Measurements from ENCODE around the gene OBSCN.

Gene OBSCN

DNA sequence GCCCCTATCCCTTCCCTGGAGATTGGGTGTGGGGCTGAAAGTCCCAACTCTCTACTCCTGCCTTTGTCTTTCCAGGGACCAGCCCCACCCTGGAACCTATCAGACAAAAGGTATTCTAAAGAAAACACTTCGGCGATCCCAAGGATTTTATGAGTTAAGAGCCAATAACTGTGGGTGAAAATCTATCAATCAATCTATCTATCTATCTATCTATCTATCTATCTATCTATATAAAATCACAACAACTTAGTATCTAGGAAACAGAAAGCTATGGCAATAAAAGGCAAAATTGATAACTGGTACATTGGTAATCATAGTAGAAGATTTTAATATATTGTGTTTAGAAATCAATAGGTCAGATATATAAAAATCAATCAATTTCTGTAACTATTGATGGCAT is 175.9 kb downstream of the OBSCN start:
- DNase-seq (ENCODE audit: low read depth), result no peak

DNA sequence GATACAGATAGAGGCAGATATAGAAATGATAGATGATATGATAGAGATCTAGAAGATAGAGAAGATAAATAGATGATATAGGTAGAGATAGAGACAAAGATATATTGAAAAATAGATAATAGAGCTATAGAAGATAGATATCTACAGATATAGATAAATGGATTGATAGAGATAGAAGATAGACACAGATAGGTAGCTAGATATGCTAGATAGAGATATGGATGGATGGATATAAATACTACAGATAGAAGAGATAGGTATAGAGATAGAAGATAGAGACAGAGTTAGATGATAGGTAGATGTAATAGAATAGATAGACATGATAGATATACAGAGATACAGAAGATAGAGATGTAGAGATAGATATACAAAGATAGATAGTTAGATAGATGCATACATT is 177.4 kb downstream of the OBSCN start:
- no peak for DNase-seq (ENCODE audit: low read depth)

DNA sequence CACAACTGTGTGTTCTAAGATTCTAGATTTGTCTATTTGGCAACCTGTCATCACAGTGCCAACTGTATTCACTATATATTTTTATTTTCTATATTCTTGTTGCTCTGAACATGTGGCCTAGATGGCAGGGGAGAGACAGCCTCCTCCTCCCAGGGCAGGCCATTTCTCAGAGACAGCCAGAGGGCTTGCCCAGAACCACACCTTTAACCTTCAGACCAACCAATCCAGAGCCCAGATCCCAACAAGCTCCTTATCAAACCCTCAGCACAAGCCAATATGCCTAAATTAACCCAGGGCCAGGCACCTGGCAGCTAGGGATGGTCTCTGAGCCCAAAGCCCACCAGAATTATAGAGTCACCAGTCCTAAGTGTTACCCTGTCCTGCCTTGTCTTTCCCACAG is 179.5 kb downstream of the OBSCN start:
- no peak for DNase-seq (ENCODE audit: low read depth)

DNA sequence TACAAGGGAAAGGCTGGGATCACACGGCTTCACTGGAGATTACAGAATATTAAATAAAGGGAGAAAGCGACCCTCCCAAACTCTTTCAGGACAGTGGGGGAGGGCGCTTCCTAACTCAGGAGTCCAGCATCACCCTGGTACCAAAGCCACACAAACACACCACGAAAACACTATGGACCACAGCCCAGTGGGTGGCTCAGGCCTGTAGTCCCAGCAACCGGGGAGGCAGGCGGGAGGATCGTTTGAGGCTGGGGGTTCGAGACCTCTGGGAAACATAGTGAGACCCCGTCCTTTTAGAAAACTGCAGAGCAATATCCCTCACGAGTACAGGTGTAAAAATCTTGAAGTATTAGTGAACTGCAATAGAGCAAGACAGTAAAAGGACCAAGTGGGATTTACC is 182.8 kb downstream of the OBSCN start:
- DNase-seq (ENCODE audit: low read depth), result no peak

DNA sequence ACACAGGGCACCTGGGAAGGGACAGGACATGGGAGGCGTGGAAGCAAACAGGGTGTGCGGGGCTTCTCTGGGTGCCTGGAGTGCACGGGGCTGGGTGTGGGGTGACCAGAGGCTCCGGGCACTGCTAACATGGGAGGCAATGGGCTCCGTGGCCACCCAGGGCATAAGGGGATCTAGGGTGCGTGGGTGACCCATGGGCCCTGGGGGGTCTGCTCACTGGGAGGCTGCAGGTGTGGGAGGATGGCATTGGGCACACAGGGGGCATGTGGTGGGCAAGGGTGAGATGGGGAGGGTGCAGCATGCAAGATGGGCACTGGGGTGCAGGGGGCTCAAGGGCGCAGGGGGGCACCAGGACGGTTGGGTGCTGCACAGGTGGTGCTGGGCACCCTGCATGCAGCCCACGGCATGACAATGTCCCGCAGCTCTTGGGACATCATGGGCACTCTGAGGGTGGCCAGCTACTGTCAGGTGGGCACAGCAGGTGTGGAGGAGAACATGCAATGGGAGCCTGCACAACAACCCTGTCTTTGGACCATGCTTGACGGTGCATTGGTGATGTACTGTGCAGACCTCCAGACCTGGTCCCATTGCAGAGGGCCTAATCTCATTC is 183.7 kb downstream of the OBSCN start:
- DNase-seq (ENCODE audit: low read depth), result no peak

DNA sequence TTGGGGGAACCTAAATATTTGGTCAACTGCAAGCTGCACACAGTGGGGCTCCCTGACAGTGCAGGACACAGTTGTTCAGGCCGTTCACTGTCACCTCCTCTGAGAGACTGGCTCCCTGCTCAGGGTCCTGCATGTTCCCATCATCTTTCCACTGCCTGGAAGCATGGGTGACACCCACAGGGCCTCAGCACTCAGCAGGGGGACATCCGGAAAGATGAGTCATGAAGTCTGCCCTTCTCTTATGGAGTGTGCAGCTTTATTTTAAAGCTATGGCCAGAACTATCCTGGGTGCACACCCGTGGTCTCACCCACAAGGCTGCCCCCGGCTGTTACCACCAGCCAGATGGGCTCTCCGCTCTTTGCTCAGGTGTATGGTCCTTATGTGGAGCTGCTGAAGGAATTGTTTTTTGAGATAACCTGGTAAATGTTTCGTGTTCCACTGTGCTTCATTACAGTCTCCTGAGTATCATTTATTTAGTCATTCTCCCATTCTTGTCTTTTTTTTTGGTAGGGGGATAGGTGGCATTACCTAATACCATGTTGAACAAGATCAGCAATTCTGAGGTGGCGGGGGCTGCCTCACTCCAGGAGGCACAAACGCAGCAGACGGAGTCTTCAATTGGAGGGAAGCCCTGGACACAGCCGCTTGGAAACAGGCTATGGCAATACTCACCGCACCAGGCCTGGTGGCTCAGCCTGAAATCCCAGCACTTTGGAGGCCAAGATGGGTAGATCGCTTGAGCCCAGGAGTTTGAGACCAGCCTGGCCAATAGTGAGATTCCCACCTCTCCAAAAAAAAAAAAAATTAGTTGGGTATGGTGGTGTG is 184.5 kb downstream of the OBSCN start:
- no peak for DNase-seq (ENCODE audit: low read depth)

DNA sequence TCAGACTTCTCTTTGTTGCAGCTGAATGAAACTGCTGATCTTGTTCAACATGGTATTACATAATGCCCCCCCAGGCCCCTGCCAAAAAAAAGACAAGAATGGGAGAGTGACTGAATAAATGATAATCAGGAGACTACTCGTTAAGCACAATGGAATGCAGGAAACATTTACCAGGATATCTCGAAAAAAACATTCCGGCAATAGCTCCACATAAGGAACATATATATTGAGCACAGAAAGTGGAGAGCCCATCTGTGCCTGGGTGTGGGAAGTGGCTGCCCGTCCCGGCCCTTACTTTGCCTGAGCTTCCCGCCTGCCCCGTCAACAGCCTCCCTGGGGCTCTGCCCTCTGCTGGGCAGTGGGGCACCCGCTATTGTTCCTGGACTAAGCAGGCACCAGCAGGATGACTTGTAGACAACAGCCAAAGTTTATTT is 185.4 kb downstream of the OBSCN start:
- no peak for DNase-seq (ENCODE audit: low read depth)

DNA sequence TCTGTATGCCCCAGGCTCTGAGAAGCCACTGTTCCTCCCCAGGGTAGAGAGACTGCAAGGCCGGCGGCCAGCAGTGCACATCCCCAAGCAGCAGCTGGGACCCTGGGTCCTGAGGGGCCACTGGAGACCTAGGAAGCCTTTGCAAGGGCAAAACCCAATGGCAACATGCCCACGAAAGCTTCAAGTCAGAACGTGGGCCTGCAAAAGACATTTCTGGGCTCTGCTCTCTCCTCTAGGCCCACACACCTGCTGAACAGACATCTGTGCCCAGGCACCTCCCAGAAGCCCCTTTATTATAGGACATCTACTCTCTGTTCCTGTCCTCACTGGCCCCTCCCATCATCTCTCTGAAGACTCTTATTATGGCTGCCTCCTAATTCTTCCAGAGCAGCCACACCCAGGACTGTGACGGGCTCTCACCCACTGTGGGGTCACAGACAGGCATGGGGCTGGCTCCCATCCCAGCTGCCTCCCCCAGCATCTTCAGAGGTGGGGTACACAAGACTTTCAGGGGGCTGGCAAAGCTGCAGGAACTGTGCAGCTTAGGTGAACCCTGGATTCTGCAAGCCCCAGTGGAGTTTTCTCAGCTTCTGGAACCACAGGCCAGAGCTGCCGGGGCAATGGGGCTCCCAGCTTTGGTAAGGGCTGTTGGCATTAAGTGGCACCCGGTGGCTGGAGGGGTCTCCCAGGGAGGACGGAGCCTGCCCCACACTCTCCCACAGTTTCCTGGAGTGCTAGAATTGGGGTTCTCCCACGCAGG is 186.1 kb downstream of the OBSCN start:
- DNase-seq (ENCODE audit: low read depth), result no peak

DNA sequence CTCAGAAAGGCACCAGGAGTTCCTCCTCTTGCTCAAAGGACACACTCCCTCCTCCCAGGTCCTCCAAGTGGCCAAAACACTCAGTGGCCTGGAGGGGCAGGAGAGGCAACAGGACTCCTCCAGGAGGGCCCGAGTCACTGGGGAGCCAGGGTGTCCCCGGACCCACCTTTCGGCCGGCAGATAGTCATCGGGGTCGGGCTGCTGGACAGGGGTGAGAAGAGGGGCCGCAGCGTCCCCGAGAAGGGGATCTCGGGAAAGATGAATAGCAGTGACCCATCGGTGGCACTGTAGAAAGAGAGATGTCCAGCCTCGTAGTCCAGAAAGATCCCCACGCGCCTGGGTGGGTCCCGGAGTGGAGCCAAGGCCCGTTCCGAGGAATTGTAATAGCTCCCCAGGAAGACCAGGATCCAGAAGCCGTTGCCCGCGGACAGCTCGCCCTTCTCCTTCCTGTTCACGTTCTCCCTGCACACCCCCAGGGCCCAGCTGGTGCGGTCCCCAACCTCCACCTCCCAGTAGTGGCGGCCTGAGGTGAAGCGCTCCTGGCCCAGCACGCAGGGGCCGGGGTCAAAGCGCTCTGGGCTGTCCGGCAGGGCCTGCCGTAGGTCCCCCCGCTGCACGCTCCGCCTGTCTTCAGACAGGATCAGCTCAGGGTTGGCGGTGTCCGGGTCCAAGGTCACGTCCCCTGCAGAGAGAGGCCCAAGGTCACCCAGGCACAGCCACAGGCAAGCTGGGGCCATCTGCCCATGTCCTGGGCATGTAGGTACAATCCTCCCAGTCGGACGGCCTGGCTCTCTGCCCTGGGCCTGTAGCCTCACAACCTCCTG is 186.9 kb downstream of the OBSCN start:
- DNase-seq (ENCODE audit: low read depth), result no peak

DNA sequence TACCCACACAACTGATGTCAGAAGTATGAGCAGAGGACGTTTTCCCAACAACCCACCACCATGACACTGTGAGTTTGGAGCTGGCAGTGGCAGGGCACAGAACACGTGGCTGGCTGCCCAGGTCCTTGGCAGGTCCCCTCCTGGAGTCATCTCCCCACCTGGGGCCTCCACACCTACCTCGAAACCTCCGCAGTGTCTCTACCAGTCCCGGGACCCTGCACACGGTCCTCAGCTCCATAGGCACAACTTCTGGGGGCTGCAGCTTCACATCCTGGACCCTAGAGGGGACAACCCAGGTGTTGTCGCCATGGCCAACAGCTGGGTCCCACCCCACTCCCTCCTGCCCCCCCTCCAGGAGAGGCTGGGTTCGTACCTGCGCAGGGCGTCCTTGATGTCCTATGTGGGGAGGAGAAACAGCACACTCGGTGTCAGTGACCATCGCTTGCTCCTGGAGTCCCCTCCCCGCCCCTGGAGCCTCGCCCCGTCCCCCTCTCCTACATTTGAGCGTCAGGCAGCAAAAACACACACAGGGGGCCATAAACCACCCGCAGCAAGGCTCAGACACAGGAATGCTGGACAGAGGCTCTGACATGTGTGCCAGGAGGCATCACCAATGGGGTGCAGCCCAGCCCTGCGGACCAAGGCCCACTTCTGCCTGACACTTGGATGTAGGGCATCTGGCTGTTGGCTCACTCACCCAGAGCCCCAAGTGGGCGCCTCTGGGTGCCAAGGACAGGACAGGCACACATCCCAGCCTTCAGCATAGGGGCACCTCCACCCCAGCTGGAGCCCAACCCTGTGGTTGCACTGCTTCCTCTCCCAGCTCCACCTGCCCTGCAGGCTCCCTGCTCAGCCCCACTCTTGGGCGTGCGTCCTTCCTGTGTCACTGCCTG is 189.2 kb downstream of the OBSCN start:
- no peak for DNase-seq (ENCODE audit: low read depth)

DNA sequence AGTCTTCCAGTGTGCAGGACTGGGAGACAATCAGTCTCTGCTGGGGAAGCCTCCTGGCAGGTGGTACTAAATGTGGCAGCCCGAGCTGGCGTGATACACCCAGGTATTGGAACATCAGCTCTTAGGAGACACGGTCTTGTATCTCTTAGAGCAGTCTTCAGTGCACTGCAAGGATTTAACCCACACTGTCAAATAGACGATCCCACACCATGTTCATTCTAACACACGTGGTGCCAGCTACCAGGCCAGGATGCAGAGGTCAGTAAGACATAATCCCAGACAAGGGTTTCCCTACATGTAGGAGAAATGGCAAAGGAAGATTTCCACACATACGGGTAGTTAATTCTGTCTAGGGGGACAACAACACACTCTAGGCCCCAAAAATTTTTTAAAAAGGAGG is 190.1 kb downstream of the OBSCN start:
- DNase-seq (ENCODE audit: low read depth), result no peak

DNA sequence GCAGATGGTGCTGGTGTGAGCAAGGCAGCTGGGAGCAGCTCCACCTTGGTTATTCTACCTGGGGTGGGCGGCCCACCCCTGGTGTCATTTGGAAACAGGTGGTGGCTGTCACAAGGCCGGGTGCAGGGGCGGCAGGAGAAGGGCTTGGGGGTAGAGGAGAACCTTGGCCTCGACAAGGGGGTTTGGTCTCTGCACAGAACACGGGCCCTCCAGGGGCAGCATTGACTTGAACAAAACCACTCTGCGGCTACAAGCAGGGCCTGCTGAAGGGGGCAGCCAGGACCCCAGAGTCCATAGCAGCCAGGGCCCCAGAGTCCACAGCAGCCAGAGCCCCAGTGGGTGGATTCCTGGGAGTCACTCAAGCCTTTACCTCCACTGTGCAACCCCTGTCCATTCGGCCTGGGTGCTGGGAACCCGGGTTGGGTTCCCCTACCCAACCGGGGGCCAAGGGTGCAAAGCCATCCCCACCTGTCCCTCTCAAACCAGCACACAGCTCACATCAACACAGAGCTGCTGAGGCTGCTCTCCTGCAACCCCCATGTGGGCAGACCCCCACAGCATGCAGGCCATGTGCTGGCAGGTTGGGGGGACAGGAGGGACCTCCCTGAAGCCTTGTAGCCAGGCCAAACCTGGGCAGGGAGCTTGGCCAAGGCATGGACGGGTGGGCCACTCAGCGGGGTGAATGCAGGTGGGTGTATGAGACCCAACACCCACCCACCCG is 191.1 kb downstream of the OBSCN start:
- no peak for DNase-seq (ENCODE audit: low read depth)

DNA sequence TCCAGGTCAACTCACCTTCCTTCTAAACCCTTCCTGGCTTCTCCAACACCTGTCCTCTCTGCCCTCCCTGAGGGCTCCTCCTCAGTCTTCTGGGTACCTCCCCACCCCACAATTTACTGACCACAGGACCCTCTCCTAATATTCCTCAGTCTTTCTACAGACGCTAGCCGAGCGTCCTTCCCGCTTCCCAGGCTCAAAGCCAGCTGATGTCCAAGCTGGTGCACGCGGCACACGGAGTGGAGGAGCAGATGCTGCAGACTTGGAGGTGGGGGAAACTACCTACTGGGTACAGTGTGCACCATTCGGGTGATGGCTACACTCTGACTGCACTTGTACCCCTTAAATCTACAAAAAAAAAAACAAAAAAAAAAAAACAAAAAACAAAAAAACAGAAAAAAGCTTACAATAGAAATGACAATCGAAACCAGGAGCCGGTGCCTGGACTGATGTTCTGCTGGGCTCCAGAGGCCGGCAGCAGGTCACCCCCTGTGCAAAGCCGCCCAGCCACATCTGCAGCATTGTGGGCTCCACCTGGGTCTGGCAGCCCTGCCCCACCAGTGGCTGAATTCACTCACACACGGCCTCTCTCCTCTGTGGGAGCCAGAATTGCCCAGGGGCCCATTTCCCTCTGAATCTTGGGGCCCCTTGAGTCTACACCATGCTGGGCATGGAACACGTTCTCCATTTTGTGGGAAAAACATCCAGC is 191.8 kb downstream of the OBSCN start:
- no peak for DNase-seq (ENCODE audit: low read depth)

DNA sequence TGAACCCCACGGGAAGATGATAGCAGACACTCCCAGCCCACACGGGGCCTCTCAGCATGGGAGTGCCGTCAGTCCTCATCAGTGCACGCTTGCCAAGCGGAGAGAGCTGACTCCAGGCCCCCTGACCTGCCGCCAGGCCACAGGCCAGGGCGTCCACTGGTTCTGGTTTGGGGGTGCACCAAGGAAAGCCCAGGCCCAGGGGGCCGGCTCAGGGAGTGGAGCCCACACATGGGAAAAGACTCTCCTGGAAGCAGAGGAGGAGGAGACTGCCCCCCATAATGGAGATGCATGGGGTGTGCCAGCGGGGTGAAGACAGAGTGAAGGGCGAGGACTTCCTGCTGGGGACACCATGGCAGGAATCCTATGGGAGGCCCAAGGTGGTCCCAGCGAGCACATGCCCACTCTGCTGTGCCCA is 192.4 kb downstream of the OBSCN start:
- no peak for DNase-seq (ENCODE audit: low read depth)

DNA sequence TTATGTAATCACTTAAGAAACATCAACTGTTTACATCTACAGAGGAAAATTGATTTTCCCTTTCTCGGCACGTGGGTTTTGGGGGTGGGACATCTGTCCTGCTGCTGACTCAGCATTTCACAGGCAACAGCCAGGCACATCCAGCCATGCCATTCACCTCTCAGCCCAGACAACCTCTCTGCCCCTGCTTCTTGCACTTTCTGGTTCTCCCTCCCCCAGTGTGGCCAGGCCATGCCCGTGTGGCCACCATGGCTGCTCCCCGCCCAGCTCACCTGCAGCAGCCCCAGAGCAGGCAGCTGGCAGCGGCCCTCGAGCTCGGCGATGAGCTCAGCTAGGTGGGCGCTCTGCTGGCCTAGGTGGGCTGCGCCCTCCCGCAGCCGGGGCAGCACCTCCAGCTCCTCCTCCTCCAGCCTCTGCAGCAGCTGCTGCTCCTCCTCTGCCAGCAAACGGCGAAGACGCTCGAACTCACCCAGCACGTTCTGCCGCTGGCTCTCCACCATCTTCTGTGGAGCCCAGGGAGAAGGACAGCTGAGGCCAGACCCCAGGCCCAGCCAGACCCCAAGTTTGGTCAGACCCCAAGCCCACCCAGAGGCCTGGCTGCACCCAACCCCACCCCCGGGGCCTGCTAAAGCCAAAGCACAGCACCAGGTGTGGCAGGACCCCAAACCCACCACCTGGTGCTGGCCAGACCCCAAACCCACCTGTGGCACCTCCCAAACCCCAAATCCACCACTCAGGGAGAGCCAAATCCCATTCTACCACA is 193.0 kb downstream of the OBSCN start:
- DNase-seq (ENCODE audit: low read depth), result no peak

DNA sequence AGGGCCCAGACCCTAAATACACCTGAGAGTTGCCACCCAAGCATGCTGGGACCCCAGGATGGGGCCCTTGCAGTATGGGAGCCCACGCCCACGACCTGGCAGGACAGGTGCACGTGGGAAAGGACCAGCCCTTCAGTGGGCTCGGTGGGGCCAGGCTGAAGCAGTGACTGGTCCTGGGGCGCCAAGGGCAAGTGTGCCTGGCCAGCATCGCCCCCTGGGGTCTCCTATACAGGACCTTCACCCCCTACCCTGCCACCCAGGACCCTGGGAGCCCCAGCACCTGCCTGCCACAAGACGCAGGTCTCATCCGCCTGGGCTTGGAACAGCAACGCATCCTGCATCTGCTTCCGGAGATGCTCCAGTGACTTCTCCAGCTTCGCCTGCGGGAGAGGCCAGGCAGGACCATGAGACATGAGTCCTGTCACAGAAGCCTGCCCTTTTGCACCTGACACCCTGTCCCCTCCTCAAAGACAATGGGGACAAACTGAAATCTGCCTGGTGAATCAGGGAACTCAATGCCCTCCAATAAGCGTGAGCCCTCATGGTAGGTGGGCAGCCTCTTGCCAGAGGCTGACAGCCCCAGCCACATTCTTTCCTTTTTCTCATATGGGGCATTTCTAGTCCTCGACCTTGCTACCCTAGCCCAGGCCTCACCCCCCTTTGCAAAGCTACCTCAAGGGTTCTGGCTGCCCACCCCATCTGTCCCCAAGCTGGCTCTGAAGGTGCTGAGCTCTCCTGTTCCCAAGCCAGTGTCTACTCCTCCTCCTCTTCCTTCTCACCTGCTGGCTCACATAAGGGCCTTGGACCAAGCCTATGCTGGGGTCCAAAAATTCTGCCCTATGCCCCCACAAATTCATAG is 194.2 kb downstream of the OBSCN start:
- DNase-seq (ENCODE audit: low read depth), result no peak

DNA sequence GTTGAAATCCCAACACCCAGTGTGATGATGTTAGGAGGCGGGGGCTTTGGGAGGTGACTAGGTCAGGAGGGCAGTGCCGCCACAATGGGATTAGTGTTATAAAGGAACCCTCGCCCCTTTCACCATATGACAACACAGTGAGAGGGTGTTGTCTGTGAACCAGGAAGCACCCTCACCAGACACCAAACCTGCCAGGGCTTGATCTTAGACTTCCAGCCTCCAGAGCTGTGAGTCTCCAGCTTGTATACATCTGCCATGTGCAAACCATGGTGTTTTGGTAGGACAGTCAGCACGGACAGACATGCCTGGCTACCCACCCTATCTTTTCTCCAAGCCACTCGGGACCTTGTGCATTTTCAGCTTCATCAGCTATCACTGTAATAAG is 194.8 kb downstream of the OBSCN start:
- no peak for DNase-seq (ENCODE audit: low read depth)

DNA sequence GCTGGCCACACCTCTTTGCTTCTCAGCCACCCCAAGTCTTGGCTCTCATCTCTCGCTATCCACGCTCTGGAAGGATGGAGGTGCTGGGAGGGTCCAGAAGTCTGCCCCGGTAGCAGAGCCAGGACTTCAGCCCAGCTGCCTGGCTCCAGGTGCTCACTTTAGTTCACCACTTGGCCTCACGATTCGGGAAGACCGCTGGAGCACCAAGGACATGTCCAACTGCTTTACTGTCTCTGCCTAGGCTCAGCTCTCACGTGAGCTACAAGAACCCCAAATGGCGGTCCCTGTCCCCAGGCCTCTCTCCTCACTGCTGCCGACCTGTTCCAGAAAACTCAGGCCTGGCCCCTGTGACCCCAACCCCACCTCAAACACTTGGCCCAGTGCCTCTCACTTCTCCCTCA is 195.4 kb downstream of the OBSCN start:
- DNase-seq (ENCODE audit: low read depth), result no peak

All from GM04504 (cell line).